ENCODE data around the gene SAP30L.

Gene SAP30L

GRCh38 chr5:154446195-154447088, 645 bp downstream of the SAP30L start:
- Histone ChIP-seq H3K79me2 (ENCODE audit: low read length) (peaks cover 46% of the 10 kb centered on the region), H3K27me3 (replicated peaks; ENCODE audit: insufficient read depth, low read length) (no peaks in the 10 kb centered on the region), H3F3A (ENCODE audit: insufficient read depth, low read length) (0 out of 2 replicates have a peak, but pooled peaks cover 6% of the 10 kb centered on the region), H3K4me3 (ENCODE audit: low read length) (peak overlapping the region; percentile 71), H3K36me3 (replicated peaks; ENCODE audit: insufficient read depth, low read length) (no peaks in the 10 kb centered on the region), H3K4me1 (ENCODE audit: low read length) (peaks cover 4% of the 10 kb centered on the region), H4K20me1 (ENCODE audit: insufficient read depth, low read length) (no peaks in the 10 kb centered on the region; the same call in 1 of the 2 replicates), H2AFZ (ENCODE audit: low read length) (peak overlapping the region; percentile 77), H3K9ac (ENCODE audit: low read length) (peak overlapping the region; percentile 68; the same call in 1 of the 2 replicates), H3K9me2 (replicated peaks; ENCODE audit: insufficient read depth, low read length) (no peaks in the 10 kb centered on the region), H3K4me2 (ENCODE audit: low read depth, low read length) (peak overlapping the region; percentile 98), H3K9me3 (replicated peaks; ENCODE audit: insufficient read depth, low read length) (no peaks in the 10 kb centered on the region), H3K27ac (ENCODE audit: low read length) (no peak overlapping the region)
- TF ChIP-seq CTCF (IDR thresholded peaks at IDR 0.05; ENCODE audit: low read length): no peak
- TF ChIP-seq EZH2phosphoT487 (IDR thresholded peaks at IDR 0.05; ENCODE audit: low read length): no peak
- TF ChIP-seq EZH2 (optimal IDR thresholded peaks at IDR 0.05; ENCODE audit: low read depth, low read length): no peak
- DNase-seq: peak; percentile 29

GRCh38 chr5:154447089-154447725, 1.4 kb downstream of the SAP30L start:
- Histone ChIP-seq H3K4me2 (ENCODE audit: low read depth, low read length) (peak overlapping the region; percentile 98), H2AFZ (ENCODE audit: low read length) (peak overlapping the region; percentile 77), H3K9me3 (replicated peaks; ENCODE audit: insufficient read depth, low read length) (no peaks in the 10 kb centered on the region), H3K27ac (ENCODE audit: low read length) (no peak overlapping the region), H3K79me2 (ENCODE audit: low read length) (peaks cover 46% of the 10 kb centered on the region), H3K9ac (ENCODE audit: low read length) (peak overlapping the region; percentile 68; the same call in 1 of the 2 replicates), H3K9me2 (replicated peaks; ENCODE audit: insufficient read depth, low read length) (no peaks in the 10 kb centered on the region), H3K27me3 (replicated peaks; ENCODE audit: insufficient read depth, low read length) (no peaks in the 10 kb centered on the region), H3K4me3 (ENCODE audit: low read length) (peak overlapping the region; percentile 71), H3K4me1 (ENCODE audit: low read length) (peaks cover 4% of the 10 kb centered on the region), H3K36me3 (replicated peaks; ENCODE audit: insufficient read depth, low read length) (no peaks in the 10 kb centered on the region), H3F3A (ENCODE audit: insufficient read depth, low read length) (0 out of 2 replicates have a peak, but pooled peaks cover 6% of the 10 kb centered on the region), H4K20me1 (ENCODE audit: insufficient read depth, low read length) (no peaks in the 10 kb centered on the region; the same call in 1 of the 2 replicates)
- DNase-seq: no peak
- TF ChIP-seq EZH2phosphoT487 (IDR thresholded peaks at IDR 0.05; ENCODE audit: low read length) (no peak), EZH2 (optimal IDR thresholded peaks at IDR 0.05; ENCODE audit: low read depth, low read length) (no peak), CTCF (IDR thresholded peaks at IDR 0.05; ENCODE audit: low read length) (no peak)

- Histone ChIP-seq H3K9me2 (replicated peaks; ENCODE audit: insufficient read depth, low read length) (no peaks in the 10 kb centered on the region), H3K79me2 (ENCODE audit: low read length) (peaks cover 41% of the 10 kb centered on the region), H3K36me3 (replicated peaks; ENCODE audit: insufficient read depth, low read length) (no peaks in the 10 kb centered on the region), H3K4me1 (ENCODE audit: low read length) (no peaks in the 10 kb centered on the region; the same call in 1 of the 2 replicates), H3K27ac (ENCODE audit: low read length) (no peak overlapping the region), H3K4me3 (ENCODE audit: low read length) (no peak overlapping the region), H2AFZ (ENCODE audit: low read length) (no peak overlapping the region), H3K27me3 (replicated peaks; ENCODE audit: insufficient read depth, low read length) (no peaks in the 10 kb centered on the region), H3K9me3 (replicated peaks; ENCODE audit: insufficient read depth, low read length) (no peaks in the 10 kb centered on the region), H3K4me2 (ENCODE audit: low read depth, low read length) (no peak overlapping the region), H3F3A (ENCODE audit: insufficient read depth, low read length) (no peaks in the 10 kb centered on the region), H3K9ac (ENCODE audit: low read length) (no peak overlapping the region), H4K20me1 (ENCODE audit: insufficient read depth, low read length) (no peaks in the 10 kb centered on the region; the same call in 1 of the 2 replicates)
- no peak for DNase-seq
- TF ChIP-seq EZH2phosphoT487 (IDR thresholded peaks at IDR 0.05; ENCODE audit: low read length) (no peak), CTCF (IDR thresholded peaks at IDR 0.05; ENCODE audit: low read length) (no peak), EZH2 (optimal IDR thresholded peaks at IDR 0.05; ENCODE audit: low read depth, low read length) (no peak)
Observed at GRCh38 chr5:154449786-154450185, 4.0 kb downstream of the SAP30L start.
